ENCODE results near the gene CAMKMT.

GRCh38 chr2:44605511-44605910 is 243.8 kb downstream of the CAMKMT start:
- TF ChIP-seq CTCF (conservative IDR thresholded peaks at IDR 0.05; ENCODE audit: low read depth in 2 of 2) (no peak), EZH2phosphoT487 (IDR thresholded peaks at IDR 0.05; ENCODE audit: unreplicated experiment) (no peak), CREB1 (CRISPR knock-in tag; IDR thresholded peaks at IDR 0.05; ENCODE audit: low read depth) (no peak), EZH2 (IDR thresholded peaks at IDR 0.05; ENCODE audit: low read depth, unreplicated experiment) (no peak), POLR2AphosphoS5 (IDR thresholded peaks at IDR 0.05; ENCODE audit: low read depth) (no peak), JUNB (IDR thresholded peaks at IDR 0.05; ENCODE audit: unreplicated experiment) (no peak), REST (IDR thresholded peaks at IDR 0.05; ENCODE audit: unreplicated experiment) (no peak), ETS1 (IDR thresholded peaks at IDR 0.05) (no peak), NANOG (IDR thresholded peaks at IDR 0.05; ENCODE audit: borderline replicate concordance) (no peak)

All from GM23338 (cell line).